K562 (cell line): ENCODE data around the gene LPIN2. TPM values are rescaled to one million over a fixed set of nuclear protein-coding genes. Genes with fewer than 3 reads are reported as not detected.

ENCODE experiments used
- DPF2 ChIP-seq: fragments of 450-650 bp; IDR thresholded peaks from 2 replicates; pipeline ENCODE4 v1.6.1; 2016
- ETV5 ChIP-seq: sonication (generic); formaldehyde crosslinking; IDR thresholded peaks from 2 replicates; pipeline ENCODE4 v1.4.0; 2020; ENCODE audit warnings: low read depth, mild to moderate bottlenecking, missing genetic modification reagents
- FOXM1 ChIP-seq, 2 experiments: fragments of 450-650 bp in 1 of 2; sonication (generic) in 1 of 2; formaldehyde crosslinking in 1 of 2; IDR thresholded peaks; 2 replicates each; pipeline versions ENCODE4 v1.6.1 to v1.9.0; 2017 to 2022; ENCODE audit warnings: low read depth in 2 of 2, mild to moderate bottlenecking in 2 of 2, missing genetic modification reagents in 1 of 2, moderate library complexity in 1 of 2
- HMGN3 ChIP-seq: IDR thresholded peaks from 2 replicates; pipeline ENCODE4 v1.6.1; 2011; ENCODE audit warnings: borderline replicate concordance, low read depth, mild to moderate bottlenecking, mixed read lengths, low read length; ENCODE audit not compliant: insufficient read length; ENCODE audit errors: extremely low read depth
- MAFF ChIP-seq: IDR thresholded peaks from 2 replicates; pipeline ENCODE4 v1.6.1; 2012; ENCODE audit warnings: low read length, improper control_type of control experiment
- PTBP1 ChIP-seq: fragments of 200-400 bp; formaldehyde crosslinking; IDR thresholded peaks from 2 replicates; pipeline ENCODE4 v1.6.1; 2017; ENCODE audit warnings: low read depth, low read length
- SMAD4 ChIP-seq: fragments of 250-450 bp; sonication (Bioruptor Pico); conservative IDR thresholded peaks from 2 replicates; pipeline ENCODE4 v1.8.0; 2021; ENCODE audit warnings: inconsistent platforms, mild to moderate bottlenecking, moderate library complexity
- TCF7L2 ChIP-seq: fragments of 150-350 bp; IDR thresholded peaks from 2 replicates; pipeline ENCODE4 v1.6.1; 2016; ENCODE audit warnings: low read depth, mild to moderate bottlenecking, low read length, moderate library complexity
- ZNF274 ChIP-seq: IDR thresholded peaks from 2 replicates; pipeline ENCODE4 v1.6.1; 2011; ENCODE audit warnings: low read depth, mild to moderate bottlenecking, low read length, moderate library complexity, borderline replicate concordance
- polyA plus RNA-seq, 8 experiments: library from polyadenylated mRNA; depleted of rRNA in 4 of 8; stranded (reverse) in 5 of 8; unstranded in 3 of 8; fragments of >200 nt; fragmentation: Nextera tagmentation in 2 of 8; fragmentation: Illumina TruSeq in 1 of 8; extraction: Ambion mirVana in 2 of 8; extraction: Trizol in 1 of 8; gene quantifications; 2 replicates each; pipeline versions ENCODE4 v1.2.1 to v1.2.3, GENCODE V29; 2011 to 2014; ENCODE audit warnings: inconsistent platforms in 1 of 8, missing spikeins in 1 of 8
- total RNA-seq, 7 experiments: library from RNA; depleted of rRNA in 6 of 7; stranded (reverse); fragments of >200 nt in 6 of 7; fragmentation: Illumina TruSeq in 2 of 7; extraction: Trizol in 2 of 7; gene quantifications; 2 replicates each; pipeline versions ENCODE4 v1.2.1 to v1.2.3, GENCODE V29; 2011 to 2021; ENCODE audit warnings: low replicate concordance in 1 of 7
- TF ChIP-seq, protein P1 (sequence below): fragments of 450-650 bp; IDR thresholded peaks from 2 replicates; pipeline ENCODE4 v1.6.1; 2018; ENCODE audit not compliant: partially characterized antibody
- TF ChIP-seq, protein P2 (sequence below), 2 experiments: fragments of 150-350 bp in 1 of 2; IDR thresholded peaks; 2 replicates each; pipeline ENCODE4 v1.6.1; 2012 to 2016; ENCODE audit warnings: low read depth in 2 of 2, low read length in 2 of 2, mild to moderate bottlenecking in 1 of 2, moderate library complexity in 1 of 2
- TF ChIP-seq, protein P3 (sequence below): fragments of 200-800 bp; sonication (Bioruptor generic); IDR thresholded peaks from 2 replicates; pipeline ENCODE4 v1.6.1; 2016; ENCODE audit warnings: missing genetic modification characterization, missing compliant biosample characterization

The LPIN2 gene
- total and polyA plus RNA-seq, 9 of the 15 experiments (the other 6 are each of a cell fraction or from before 2014, with no cell fraction given), result 5.2 to 34.8 (median 24.6) TPM

DNA sequence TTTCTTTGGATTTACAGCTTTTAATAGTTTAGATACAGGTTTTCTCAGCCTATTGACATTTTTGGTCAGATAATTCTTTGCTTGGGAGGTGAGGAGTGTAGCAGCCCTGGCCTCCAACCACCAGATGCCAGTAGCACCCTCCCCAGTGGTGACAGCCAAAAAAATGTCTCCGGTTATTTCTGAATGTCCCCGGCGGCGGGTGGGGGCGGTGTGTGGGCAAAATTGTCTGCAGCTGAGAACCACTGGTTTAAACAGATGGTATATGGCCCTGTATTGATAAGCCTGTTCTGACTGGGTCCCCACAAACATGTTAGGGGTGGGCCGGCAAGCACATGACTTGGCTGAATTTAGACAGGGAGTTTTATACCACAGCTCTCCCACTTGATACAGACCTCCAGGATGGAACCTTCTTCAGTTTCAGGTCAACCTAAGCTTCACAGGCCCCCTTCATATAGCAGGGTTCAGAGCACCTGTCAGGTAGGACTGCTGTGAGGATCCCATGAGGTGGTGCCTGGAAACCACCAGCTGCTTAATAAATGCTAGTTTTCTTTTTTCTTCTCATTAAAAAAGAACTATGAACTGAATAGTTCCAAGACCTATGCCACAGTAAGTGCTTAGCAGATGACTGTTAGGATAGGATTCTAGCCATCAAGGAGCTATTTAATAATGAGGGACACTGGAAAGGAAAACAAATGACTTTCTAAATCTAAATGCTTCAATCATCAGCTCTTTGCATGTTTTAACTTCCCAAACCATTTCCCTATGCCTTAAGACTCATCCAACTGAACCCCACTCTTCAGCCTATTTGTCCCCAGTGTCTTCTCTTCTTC is 18.1 kb downstream of the LPIN2 start (continued):
- TF ChIP-seq, protein P1, sequence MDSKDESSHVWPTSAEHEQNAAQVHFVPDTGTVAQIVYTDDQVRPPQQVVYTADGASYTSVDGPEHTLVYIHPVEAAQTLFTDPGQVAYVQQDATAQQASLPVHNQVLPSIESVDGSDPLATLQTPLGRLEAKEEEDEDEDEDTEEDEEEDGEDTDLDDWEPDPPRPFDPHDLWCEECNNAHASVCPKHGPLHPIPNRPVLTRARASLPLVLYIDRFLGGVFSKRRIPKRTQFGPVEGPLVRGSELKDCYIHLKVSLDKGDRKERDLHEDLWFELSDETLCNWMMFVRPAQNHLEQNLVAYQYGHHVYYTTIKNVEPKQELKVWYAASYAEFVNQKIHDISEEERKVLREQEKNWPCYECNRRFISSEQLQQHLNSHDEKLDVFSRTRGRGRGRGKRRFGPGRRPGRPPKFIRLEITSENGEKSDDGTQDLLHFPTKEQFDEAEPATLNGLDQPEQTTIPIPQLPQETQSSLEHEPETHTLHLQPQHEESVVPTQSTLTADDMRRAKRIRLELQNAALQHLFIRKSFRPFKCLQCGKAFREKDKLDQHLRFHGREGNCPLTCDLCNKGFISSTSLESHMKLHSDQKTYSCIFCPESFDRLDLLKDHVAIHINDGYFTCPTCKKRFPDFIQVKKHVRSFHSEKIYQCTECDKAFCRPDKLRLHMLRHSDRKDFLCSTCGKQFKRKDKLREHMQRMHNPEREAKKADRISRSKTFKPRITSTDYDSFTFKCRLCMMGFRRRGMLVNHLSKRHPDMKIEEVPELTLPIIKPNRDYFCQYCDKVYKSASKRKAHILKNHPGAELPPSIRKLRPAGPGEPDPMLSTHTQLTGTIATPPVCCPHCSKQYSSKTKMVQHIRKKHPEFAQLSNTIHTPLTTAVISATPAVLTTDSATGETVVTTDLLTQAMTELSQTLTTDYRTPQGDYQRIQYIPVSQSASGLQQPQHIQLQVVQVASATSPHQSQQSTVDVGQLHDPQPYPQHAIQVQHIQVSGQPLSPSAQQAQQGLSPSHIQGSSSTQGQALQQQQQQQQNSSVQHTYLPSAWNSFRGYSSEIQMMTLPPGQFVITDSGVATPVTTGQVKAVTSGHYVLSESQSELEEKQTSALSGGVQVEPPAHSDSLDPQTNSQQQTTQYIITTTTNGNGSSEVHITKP, result peak; percentile 46
- TF ChIP-seq FOXM1 (IDR thresholded peaks at IDR 0.05; ENCODE audit: low read depth) (peak; percentile 68; the same call in 1 of the 2 replicates), FOXM1 (CRISPR knock-in tag; IDR thresholded peaks at IDR 0.05; ENCODE audit: low read depth) (no peak), PTBP1 (no peak), MAFF (no peak), DPF2 (peak; percentile 82), SMAD4 (CRISPR knock-in tag) (peak; percentile 60; the same call in 1 of the 2 replicates), ZNF274 (no peak), ETV5 (CRISPR knock-in tag) (no peak), HMGN3 (no peak), TCF7L2 (no peak)
- TF ChIP-seq, protein P2, sequence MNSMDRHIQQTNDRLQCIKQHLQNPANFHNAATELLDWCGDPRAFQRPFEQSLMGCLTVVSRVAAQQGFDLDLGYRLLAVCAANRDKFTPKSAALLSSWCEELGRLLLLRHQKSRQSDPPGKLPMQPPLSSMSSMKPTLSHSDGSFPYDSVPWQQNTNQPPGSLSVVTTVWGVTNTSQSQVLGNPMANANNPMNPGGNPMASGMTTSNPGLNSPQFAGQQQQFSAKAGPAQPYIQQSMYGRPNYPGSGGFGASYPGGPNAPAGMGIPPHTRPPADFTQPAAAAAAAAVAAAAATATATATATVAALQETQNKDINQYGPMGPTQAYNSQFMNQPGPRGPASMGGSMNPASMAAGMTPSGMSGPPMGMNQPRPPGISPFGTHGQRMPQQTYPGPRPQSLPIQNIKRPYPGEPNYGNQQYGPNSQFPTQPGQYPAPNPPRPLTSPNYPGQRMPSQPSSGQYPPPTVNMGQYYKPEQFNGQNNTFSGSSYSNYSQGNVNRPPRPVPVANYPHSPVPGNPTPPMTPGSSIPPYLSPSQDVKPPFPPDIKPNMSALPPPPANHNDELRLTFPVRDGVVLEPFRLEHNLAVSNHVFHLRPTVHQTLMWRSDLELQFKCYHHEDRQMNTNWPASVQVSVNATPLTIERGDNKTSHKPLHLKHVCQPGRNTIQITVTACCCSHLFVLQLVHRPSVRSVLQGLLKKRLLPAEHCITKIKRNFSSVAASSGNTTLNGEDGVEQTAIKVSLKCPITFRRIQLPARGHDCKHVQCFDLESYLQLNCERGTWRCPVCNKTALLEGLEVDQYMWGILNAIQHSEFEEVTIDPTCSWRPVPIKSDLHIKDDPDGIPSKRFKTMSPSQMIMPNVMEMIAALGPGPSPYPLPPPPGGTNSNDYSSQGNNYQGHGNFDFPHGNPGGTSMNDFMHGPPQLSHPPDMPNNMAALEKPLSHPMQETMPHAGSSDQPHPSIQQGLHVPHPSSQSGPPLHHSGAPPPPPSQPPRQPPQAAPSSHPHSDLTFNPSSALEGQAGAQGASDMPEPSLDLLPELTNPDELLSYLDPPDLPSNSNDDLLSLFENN (IDR thresholded peaks at IDR 0.05; ENCODE audit: low read depth in 2 of 2, low read length in 2 of 2), result peak in 1 of 2 experiments; percentile 65; a peak in 2 of 4 replicates
- TF ChIP-seq, protein P3, sequence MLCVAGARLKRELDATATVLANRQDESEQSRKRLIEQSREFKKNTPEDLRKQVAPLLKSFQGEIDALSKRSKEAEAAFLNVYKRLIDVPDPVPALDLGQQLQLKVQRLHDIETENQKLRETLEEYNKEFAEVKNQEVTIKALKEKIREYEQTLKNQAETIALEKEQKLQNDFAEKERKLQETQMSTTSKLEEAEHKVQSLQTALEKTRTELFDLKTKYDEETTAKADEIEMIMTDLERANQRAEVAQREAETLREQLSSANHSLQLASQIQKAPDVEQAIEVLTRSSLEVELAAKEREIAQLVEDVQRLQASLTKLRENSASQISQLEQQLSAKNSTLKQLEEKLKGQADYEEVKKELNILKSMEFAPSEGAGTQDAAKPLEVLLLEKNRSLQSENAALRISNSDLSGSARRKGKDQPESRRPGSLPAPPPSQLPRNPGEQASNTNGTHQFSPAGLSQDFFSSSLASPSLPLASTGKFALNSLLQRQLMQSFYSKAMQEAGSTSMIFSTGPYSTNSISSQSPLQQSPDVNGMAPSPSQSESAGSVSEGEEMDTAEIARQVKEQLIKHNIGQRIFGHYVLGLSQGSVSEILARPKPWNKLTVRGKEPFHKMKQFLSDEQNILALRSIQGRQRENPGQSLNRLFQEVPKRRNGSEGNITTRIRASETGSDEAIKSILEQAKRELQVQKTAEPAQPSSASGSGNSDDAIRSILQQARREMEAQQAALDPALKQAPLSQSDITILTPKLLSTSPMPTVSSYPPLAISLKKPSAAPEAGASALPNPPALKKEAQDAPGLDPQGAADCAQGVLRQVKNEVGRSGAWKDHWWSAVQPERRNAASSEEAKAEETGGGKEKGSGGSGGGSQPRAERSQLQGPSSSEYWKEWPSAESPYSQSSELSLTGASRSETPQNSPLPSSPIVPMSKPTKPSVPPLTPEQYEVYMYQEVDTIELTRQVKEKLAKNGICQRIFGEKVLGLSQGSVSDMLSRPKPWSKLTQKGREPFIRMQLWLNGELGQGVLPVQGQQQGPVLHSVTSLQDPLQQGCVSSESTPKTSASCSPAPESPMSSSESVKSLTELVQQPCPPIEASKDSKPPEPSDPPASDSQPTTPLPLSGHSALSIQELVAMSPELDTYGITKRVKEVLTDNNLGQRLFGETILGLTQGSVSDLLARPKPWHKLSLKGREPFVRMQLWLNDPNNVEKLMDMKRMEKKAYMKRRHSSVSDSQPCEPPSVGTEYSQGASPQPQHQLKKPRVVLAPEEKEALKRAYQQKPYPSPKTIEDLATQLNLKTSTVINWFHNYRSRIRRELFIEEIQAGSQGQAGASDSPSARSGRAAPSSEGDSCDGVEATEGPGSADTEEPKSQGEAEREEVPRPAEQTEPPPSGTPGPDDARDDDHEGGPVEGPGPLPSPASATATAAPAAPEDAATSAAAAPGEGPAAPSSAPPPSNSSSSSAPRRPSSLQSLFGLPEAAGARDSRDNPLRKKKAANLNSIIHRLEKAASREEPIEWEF (CRISPR knock-in tag), result peak; percentile 80; the same call in 1 of the 2 replicates
